ENCODE results near the gene B4GALNT3. TPM values are rescaled to one million over a fixed set of nuclear protein-coding genes. Genes with fewer than 3 reads are reported as not detected.

Gene B4GALNT3
- total and polyA plus RNA-seq, 10 of the 15 experiments (the other 5 are each of a cell fraction or from before 2014, with no cell fraction given): 0.05 to 4.2 (median 2.7) TPM; not detected in 1

DNA sequence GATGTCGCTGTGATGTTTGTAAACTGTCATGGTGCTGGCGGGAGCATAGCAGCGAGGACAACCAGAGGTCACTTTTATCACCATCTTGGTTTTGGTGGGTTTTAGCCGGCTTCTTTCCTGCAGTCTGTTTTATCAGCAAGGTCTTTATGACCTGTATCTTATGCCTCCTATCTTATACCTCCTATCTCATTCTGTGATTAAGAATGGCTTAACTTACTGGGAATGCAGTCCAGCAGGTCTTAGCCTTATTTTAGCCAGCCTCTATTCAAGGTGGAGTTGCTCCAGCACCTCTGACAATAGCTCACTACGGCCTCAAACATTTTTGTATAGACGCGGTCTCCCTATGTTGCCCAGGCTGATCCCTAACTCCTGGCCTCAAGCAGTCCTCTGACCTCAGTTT, 53.7 kb downstream of the B4GALNT3 start (continued):
- no peak for TF ChIP-seq IRF4 (IDR thresholded peaks at IDR 0.05; ENCODE audit: low read depth, low read length)
- TF ChIP-seq, protein P1, sequence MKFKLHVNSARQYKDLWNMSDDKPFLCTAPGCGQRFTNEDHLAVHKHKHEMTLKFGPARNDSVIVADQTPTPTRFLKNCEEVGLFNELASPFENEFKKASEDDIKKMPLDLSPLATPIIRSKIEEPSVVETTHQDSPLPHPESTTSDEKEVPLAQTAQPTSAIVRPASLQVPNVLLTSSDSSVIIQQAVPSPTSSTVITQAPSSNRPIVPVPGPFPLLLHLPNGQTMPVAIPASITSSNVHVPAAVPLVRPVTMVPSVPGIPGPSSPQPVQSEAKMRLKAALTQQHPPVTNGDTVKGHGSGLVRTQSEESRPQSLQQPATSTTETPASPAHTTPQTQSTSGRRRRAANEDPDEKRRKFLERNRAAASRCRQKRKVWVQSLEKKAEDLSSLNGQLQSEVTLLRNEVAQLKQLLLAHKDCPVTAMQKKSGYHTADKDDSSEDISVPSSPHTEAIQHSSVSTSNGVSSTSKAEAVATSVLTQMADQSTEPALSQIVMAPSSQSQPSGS (IDR thresholded peaks at IDR 0.05; ENCODE audit: low read length): no peak
- TF ChIP-seq, protein P2, sequence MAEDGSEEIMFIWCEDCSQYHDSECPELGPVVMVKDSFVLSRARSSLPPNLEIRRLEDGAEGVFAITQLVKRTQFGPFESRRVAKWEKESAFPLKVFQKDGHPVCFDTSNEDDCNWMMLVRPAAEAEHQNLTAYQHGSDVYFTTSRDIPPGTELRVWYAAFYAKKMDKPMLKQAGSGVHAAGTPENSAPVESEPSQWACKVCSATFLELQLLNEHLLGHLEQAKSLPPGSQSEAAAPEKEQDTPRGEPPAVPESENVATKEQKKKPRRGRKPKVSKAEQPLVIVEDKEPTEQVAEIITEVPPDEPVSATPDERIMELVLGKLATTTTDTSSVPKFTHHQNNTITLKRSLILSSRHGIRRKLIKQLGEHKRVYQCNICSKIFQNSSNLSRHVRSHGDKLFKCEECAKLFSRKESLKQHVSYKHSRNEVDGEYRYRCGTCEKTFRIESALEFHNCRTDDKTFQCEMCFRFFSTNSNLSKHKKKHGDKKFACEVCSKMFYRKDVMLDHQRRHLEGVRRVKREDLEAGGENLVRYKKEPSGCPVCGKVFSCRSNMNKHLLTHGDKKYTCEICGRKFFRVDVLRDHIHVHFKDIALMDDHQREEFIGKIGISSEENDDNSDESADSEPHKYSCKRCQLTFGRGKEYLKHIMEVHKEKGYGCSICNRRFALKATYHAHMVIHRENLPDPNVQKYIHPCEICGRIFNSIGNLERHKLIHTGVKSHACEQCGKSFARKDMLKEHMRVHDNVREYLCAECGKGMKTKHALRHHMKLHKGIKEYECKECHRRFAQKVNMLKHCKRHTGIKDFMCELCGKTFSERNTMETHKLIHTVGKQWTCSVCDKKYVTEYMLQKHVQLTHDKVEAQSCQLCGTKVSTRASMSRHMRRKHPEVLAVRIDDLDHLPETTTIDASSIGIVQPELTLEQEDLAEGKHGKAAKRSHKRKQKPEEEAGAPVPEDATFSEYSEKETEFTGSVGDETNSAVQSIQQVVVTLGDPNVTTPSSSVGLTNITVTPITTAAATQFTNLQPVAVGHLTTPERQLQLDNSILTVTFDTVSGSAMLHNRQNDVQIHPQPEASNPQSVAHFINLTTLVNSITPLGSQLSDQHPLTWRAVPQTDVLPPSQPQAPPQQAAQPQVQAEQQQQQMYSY (CRISPR knock-in tag; IDR thresholded peaks at IDR 0.05): no peak
- TF ChIP-seq ZZZ3 (IDR thresholded peaks at IDR 0.05; ENCODE audit: control insufficient read depth, insufficient read length, low read depth): no peak

DNA sequence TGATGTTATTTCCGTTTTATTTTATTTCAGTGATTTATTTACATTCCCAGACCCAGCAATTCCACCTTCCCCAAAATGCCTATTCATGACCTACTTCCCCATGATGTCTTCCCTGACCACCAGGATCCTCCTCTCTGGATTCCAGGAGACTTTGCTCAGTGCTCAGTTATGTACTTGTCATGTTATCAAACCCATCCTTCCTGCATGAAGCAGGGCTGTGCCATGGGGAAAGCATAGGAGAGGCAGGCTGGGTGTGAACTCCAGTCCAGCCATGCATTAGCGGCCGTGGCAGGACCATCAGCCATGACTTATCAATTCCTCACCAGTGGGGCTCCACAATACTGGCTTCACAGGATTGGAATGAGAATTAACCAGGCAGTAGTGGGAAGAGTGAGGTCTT, 57.8 kb downstream of the B4GALNT3 start:
- H4K20me1 ChIP-seq (ENCODE audit: control insufficient read depth, insufficient read depth): no peaks in the 10 kb centered on the region
- H3K4me1 ChIP-seq (ENCODE audit: control insufficient read depth, insufficient read depth, low read length): no peaks in the 10 kb centered on the region
- H3K27ac ChIP-seq (ENCODE audit: control insufficient read depth, insufficient read depth): no peak overlapping the region
- DNase-seq (ENCODE audit: low read depth, low spot score): no peak
- peaks cover 0 to 2% of the 10 kb centered on the region in 2 experiments; a peak in 2 of 4 replicates for H3K27me3 ChIP-seq (replicated peaks in 1 of 2; ENCODE audit: control insufficient read depth in 2 of 2, insufficient read depth in 2 of 2, low read length in 1 of 2)
- WGBS (ENCODE audit: insufficient coverage, insufficient replicate concordance, low lambda C conversion rate, missing lambda C conversion rate): 0% methylated on average over 3 of the region's 3 CpGs
- intact Hi-C loops (cut with micrococcal nuclease; ENCODE audit: unreplicated experiment) (no loop called here), in situ Hi-C loops (cut with MboI) (no loop called here)
- H3K36me3 ChIP-seq (ENCODE audit: control insufficient read depth in 2 of 2, insufficient read depth in 2 of 2, low read length in 1 of 2): no peaks in the 10 kb centered on the region
- ChIA-PET POLR2A (no interaction called here), CTCF (no interaction called here), SMC1A (ENCODE audit: uncharacterized antibody, unreplicated experiment) (no interaction called here), RAD21 (ENCODE audit: unreplicated experiment) (no interaction called here)
- no peaks in the 10 kb centered on the region for H3K9me3 ChIP-seq (replicated peaks; ENCODE audit: control insufficient read depth, insufficient read depth, low read length)
- no peak for FAIRE-seq
- no peak overlapping the region for H3K4me3 ChIP-seq
- ATAC-seq: no peak
- no peak overlapping the region for H3K9ac ChIP-seq (ENCODE audit: control insufficient read depth, insufficient read depth, low read length)
- BruUV-seq (replicated peaks): no TSS peak
- H3K79me2 ChIP-seq (ENCODE audit: control insufficient read depth, insufficient read depth, low read length): no peaks in the 10 kb centered on the region
- H3K4me2 ChIP-seq (ENCODE audit: control insufficient read depth, insufficient read depth): no peak overlapping the region
- no peak overlapping the region for H2AFZ ChIP-seq (ENCODE audit: control insufficient read depth, low read depth, low read length)
- TF ChIP-seq, protein P3, sequence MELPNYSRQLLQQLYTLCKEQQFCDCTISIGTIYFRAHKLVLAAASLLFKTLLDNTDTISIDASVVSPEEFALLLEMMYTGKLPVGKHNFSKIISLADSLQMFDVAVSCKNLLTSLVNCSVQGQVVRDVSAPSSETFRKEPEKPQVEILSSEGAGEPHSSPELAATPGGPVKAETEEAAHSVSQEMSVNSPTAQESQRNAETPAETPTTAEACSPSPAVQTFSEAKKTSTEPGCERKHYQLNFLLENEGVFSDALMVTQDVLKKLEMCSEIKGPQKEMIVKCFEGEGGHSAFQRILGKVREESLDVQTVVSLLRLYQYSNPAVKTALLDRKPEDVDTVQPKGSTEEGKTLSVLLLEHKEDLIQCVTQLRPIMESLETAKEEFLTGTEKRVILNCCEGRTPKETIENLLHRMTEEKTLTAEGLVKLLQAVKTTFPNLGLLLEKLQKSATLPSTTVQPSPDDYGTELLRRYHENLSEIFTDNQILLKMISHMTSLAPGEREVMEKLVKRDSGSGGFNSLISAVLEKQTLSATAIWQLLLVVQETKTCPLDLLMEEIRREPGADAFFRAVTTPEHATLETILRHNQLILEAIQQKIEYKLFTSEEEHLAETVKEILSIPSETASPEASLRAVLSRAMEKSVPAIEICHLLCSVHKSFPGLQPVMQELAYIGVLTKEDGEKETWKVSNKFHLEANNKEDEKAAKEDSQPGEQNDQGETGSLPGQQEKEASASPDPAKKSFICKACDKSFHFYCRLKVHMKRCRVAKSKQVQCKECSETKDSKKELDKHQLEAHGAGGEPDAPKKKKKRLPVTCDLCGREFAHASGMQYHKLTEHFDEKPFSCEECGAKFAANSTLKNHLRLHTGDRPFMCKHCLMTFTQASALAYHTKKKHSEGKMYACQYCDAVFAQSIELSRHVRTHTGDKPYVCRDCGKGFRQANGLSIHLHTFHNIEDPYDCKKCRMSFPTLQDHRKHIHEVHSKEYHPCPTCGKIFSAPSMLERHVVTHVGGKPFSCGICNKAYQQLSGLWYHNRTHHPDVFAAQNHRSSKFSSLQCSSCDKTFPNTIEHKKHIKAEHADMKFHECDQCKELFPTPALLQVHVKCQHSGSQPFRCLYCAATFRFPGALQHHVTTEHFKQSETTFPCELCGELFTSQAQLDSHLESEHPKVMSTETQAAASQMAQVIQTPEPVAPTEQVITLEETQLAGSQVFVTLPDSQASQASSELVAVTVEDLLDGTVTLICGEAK (IDR thresholded peaks at IDR 0.05; ENCODE audit: borderline replicate concordance): no peak
- TF ChIP-seq YBX1 (IDR thresholded peaks at IDR 0.05) (no peak), CEBPB (IDR thresholded peaks at IDR 0.05; ENCODE audit: borderline replicate concordance in 1 of 2, low read depth in 2 of 2, low read length in 2 of 2) (no peak), SPI1 (IDR thresholded peaks at IDR 0.05; ENCODE audit: borderline replicate concordance, insufficient read depth, low read depth, low read length) (no peak), MEF2A (IDR thresholded peaks at IDR 0.05; ENCODE audit: insufficient read depth, low read depth, low read length) (no peak), JUND (IDR thresholded peaks at IDR 0.05; ENCODE audit: low read depth, low read length) (no peak), NFYA (IDR thresholded peaks at IDR 0.05; ENCODE audit: borderline replicate concordance, low read depth, low read length) (no peak), RAD51 (IDR thresholded peaks at IDR 0.05) (no peak)

Data from GM12878 (cell line).